ENCODE data around the gene SPATA13.

- no peak for TF ChIP-seq CTCF (IDR thresholded peaks at IDR 0.05; ENCODE audit: insufficient read depth, low read length, poor library complexity, severe bottlenecking)
- no peak for TF ChIP-seq EZH2phosphoT487 (conservative IDR thresholded peaks at IDR 0.05; ENCODE audit: low read length)
These were observed 114.0 kb downstream of the SPATA13 start for GRCh38 chr13:24274452-24275021.
